ENCODE measurements around the gene SAA1.

DNA sequence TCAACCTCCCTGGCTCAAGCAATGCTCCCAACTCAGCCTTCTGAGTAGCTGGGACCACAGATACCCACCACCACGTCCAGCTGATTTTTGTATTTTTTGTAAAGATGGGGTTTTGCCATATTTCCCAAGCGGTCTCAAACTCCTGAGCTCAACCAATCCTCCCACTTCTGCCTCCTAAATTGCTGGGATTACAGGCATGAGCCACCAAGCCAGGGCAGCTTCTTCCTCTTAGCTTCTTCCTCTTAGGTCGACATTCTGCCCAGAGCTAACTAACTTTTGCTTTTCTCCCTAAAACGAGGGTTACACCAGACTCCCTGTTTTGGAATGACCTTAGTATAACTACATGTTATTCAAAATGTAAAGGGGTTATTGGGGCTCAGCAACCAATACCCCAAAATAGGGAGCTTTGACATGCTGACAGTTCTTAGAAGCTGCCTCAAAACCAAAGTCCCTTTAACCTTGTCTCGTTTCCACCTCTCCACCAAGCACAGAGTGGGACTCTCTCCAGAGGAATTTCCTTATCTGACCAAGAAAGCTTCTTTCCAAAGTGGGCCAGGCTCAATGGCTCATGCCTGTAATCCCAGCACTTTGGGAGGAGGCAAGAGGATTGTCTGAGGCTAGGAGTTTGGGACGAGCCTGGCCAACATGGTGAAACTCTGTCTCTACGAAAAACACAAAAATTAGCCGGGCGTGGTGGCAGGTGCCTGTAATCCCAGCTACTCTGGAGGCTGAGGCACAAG, 48.9 kb downstream of the SAA1 start:
- no peak for TF ChIP-seq CTCF (conservative IDR thresholded peaks at IDR 0.05; ENCODE audit: low read length)
- TF ChIP-seq EZH2phosphoT487 (IDR thresholded peaks at IDR 0.05; ENCODE audit: borderline replicate concordance, low read depth, low read length): no peak
